ENCODE results near the gene CPLX3. TPM values are rescaled to one million over a fixed set of nuclear protein-coding genes. Genes with fewer than 3 reads are reported as not detected.

CPLX3 gene
- total and polyA plus RNA-seq, 2 donors (not counting 3 experiments of a cell fraction or from before 2014, with no cell fraction given), result not detected

DNA sequence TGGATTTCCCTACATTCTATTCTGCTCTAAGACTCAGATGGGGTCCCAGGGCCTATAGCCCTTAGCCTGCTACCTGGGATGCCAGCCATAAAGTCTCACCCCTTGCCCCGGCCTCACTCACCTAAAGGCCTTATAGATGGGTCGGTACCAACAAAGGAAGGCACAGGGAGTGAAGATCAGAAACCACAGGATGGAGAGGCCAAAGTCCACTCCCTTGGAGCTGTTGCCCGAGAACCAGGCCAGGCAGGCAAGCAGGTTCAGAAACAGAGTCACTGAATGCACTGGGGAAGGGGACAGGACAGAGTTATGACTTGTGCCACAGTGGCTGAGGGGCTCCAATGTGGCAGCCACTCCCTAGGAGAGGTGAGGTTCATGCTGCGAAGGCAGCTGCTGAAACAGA, 24.0 kb downstream of the CPLX3 start:
- POLR2A ChIA-PET, result no interaction called here
- intact Hi-C loops (cut with micrococcal nuclease), result no loop called here
- Histone ChIP-seq H3K36me3 (ENCODE audit: control insufficient read depth in 2 of 2, extremely low read depth in 1 of 2, insufficient read depth in 2 of 2, low read length in 2 of 2) (peaks cover 11 to 60% of the 10 kb centered on the region in 2 experiments), H2AFZ (ENCODE audit: low read depth, low read length) (no peak overlapping the region), H3K9ac (replicated peaks; ENCODE audit: extremely low read depth, insufficient read depth, low read length) (no peak overlapping the region), H3K9me3 (replicated peaks; ENCODE audit: control insufficient read depth, insufficient read depth, low read length) (no peaks in the 10 kb centered on the region), H3K4me1 (ENCODE audit: control insufficient read depth, extremely low read depth, insufficient read depth, low read length) (no peaks in the 10 kb centered on the region), H4K20me1 (replicated peaks; ENCODE audit: control insufficient read depth, extremely low read depth, insufficient read depth, low read length) (no peaks in the 10 kb centered on the region), H3K27ac (ENCODE audit: insufficient read depth, low read depth, low read length) (no peak overlapping the region), H3K27me3 (ENCODE audit: control insufficient read depth in 2 of 2, insufficient read depth in 2 of 2, low read length in 2 of 2) (no peaks in the 10 kb centered on the region), H3K9me1 (replicated peaks; ENCODE audit: control insufficient read depth, extremely low read depth, insufficient read depth, low read length) (no peaks in the 10 kb centered on the region), H3K4me2 (ENCODE audit: insufficient read depth, low read length) (no peak overlapping the region), H3K79me2 (ENCODE audit: control insufficient read depth, insufficient read depth, low read length) (no peaks in the 10 kb centered on the region), H3K4me3 (replicated peaks in 1 of 3; ENCODE audit: insufficient read depth in 1 of 3, low read depth in 1 of 3, low read length in 3 of 3) (no peak overlapping the region)
- no peak for TF ChIP-seq JUN (IDR thresholded peaks at IDR 0.05; ENCODE audit: borderline replicate concordance, insufficient read depth, insufficient read length, low read depth)
- no peak for TF ChIP-seq GATA2 (IDR thresholded peaks at IDR 0.05; ENCODE audit: insufficient read depth, insufficient read length, low read depth, low read length)
- no peak for TF ChIP-seq MYC (IDR thresholded peaks at IDR 0.05; ENCODE audit: low read depth, low read length)
- no peak for TF ChIP-seq FOS (IDR thresholded peaks at IDR 0.05; ENCODE audit: borderline replicate concordance, insufficient read depth, low read length)
- TF ChIP-seq, protein P1, sequence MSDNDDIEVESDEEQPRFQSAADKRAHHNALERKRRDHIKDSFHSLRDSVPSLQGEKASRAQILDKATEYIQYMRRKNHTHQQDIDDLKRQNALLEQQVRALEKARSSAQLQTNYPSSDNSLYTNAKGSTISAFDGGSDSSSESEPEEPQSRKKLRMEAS (IDR thresholded peaks at IDR 0.05; ENCODE audit: insufficient read depth, insufficient read length), result no peak
- TF ChIP-seq EZH2 (IDR thresholded peaks at IDR 0.05; ENCODE audit: borderline replicate concordance, low read depth, low read length, severe bottlenecking), result no peak
- TF ChIP-seq POLR2AphosphoS5 (IDR thresholded peaks at IDR 0.05; ENCODE audit: insufficient read depth, low read depth, low read length), result no peak
- TF ChIP-seq POLR2A (IDR thresholded peaks at IDR 0.05; ENCODE audit: low read depth, low read length), result no peak
- TF ChIP-seq, protein P2, sequence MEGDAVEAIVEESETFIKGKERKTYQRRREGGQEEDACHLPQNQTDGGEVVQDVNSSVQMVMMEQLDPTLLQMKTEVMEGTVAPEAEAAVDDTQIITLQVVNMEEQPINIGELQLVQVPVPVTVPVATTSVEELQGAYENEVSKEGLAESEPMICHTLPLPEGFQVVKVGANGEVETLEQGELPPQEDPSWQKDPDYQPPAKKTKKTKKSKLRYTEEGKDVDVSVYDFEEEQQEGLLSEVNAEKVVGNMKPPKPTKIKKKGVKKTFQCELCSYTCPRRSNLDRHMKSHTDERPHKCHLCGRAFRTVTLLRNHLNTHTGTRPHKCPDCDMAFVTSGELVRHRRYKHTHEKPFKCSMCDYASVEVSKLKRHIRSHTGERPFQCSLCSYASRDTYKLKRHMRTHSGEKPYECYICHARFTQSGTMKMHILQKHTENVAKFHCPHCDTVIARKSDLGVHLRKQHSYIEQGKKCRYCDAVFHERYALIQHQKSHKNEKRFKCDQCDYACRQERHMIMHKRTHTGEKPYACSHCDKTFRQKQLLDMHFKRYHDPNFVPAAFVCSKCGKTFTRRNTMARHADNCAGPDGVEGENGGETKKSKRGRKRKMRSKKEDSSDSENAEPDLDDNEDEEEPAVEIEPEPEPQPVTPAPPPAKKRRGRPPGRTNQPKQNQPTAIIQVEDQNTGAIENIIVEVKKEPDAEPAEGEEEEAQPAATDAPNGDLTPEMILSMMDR (IDR thresholded peaks at IDR 0.05; ENCODE audit: extremely low read depth in 1 of 2, insufficient read depth in 1 of 2, low read depth in 1 of 2, low read length in 2 of 2), result no peak
- dilution Hi-C loops (cut with MboI; ENCODE audit: extremely low pct_ligation_motif_present, low sequenced_read_pairs), result no loop called here
- FAIRE-seq, result no peak
- DNase-seq (ENCODE audit: low read depth, low spot score), result no peak
- BruUV-seq (replicated peaks), result no TSS peak
- CTCF ChIA-PET, result no interaction called here

Measured in endothelial cell of umbilical vein (primary cell).